Neuronal stem cell (in vitro differentiated cells): ENCODE results near the gene LAMP2.

ENCODE experiments used
- DNase-seq: peaks from one replicate; pipeline ENCODE4 v3.0.0-alpha.2; 2013; ENCODE audit warnings: low spot score
- H2AFZ ChIP-seq: one replicate; pipeline ENCODE4 v1.6.1; 2013; ENCODE audit warnings: mild to moderate bottlenecking, low read length, inconsistent platforms
- H2AK5ac ChIP-seq: 2 replicates; pipeline ENCODE4 v1.6.1; 2013; ENCODE audit warnings: low read depth, mild to moderate bottlenecking, inconsistent platforms, low read length, moderate library complexity, mixed read lengths
- H2BK120ac ChIP-seq: 2 replicates; pipeline ENCODE4 v1.6.1; 2013; ENCODE audit warnings: low read depth, mild to moderate bottlenecking, inconsistent platforms, low read length, moderate library complexity, mixed read lengths
- H2BK12ac ChIP-seq: one replicate; pipeline ENCODE4 v1.6.1; 2013; ENCODE audit warnings: low read length, inconsistent platforms
- H2BK15ac ChIP-seq: 2 replicates; pipeline ENCODE4 v1.6.1; 2013; ENCODE audit warnings: mild to moderate bottlenecking, low read length, inconsistent platforms, mixed read lengths
- H2BK5ac ChIP-seq: one replicate; pipeline ENCODE4 v1.6.1; 2013; ENCODE audit warnings: inconsistent platforms, mild to moderate bottlenecking, low read length, moderate library complexity
- H3K14ac ChIP-seq: one replicate; pipeline ENCODE4 v1.6.1; 2013; ENCODE audit warnings: low read length, inconsistent platforms
- H3K18ac ChIP-seq: 2 replicates; pipeline ENCODE4 v1.6.1; 2013; ENCODE audit warnings: low read length, inconsistent platforms
- H3K23ac ChIP-seq: 2 replicates; pipeline ENCODE4 v1.6.1; 2013; ENCODE audit warnings: low read depth, mild to moderate bottlenecking, mixed read lengths, low read length, inconsistent platforms; ENCODE audit not compliant: poor library complexity
- H3K27ac ChIP-seq: replicated peaks from 3 replicates; pipeline ENCODE4 v1.5.1; 2013; ENCODE audit warnings: low read length, inconsistent platforms
- H3K27me3 ChIP-seq, 3 experiments: 2 replicates each; pipeline ENCODE4 v1.6.1; 2013; ENCODE audit warnings: low read length in 3 of 3, mild to moderate bottlenecking in 2 of 3, inconsistent platforms in 1 of 3, low read depth in 1 of 3, mixed read lengths in 1 of 3, moderate library complexity in 1 of 3; ENCODE audit not compliant: control insufficient read depth in 3 of 3, insufficient read depth in 3 of 3
- H3K36me3 ChIP-seq, 2 donors: replicated peaks in 1 of 2; 2 replicates each; pipeline ENCODE4 v1.6.1; 2013; ENCODE audit warnings: low read length in 2 of 2; ENCODE audit not compliant: control insufficient read depth in 2 of 2, insufficient read depth in 2 of 2
- H3K4ac ChIP-seq: 2 replicates; pipeline ENCODE4 v1.6.1; 2013; ENCODE audit warnings: inconsistent platforms, mild to moderate bottlenecking, low read length, moderate library complexity
- H3K4me1 ChIP-seq, 2 donors: 1 replicate in 1 of 2; 2 replicates in 1 of 2; pipeline ENCODE4 v1.6.1; 2013; ENCODE audit warnings: low read length in 2 of 2, low read depth in 1 of 2; ENCODE audit not compliant: control insufficient read depth in 2 of 2, insufficient read depth in 1 of 2
- H3K4me2 ChIP-seq: one replicate; pipeline ENCODE4 v1.6.1; 2013; ENCODE audit warnings: mild to moderate bottlenecking, low read length, inconsistent platforms; ENCODE audit not compliant: insufficient read depth, poor library complexity, severe bottlenecking
- H3K4me3 ChIP-seq, 2 donors: 2 replicates each; pipeline ENCODE4 v1.5.1; 2013; ENCODE audit warnings: low read length in 2 of 2, mild to moderate bottlenecking in 2 of 2, inconsistent platforms in 1 of 2, moderate library complexity in 1 of 2
- H3K79me1 ChIP-seq: one replicate; pipeline ENCODE4 v1.6.1; 2013; ENCODE audit warnings: low read depth, mild to moderate bottlenecking, inconsistent platforms, low read length, moderate library complexity
- H3K9ac ChIP-seq: one replicate; pipeline ENCODE4 v1.6.1; 2013; ENCODE audit warnings: mild to moderate bottlenecking, low read depth, low read length, inconsistent platforms; ENCODE audit not compliant: poor library complexity
- H3K9me3 ChIP-seq, 2 donors: replicated peaks in 1 of 2; 2 replicates each; pipeline versions ENCODE3 to v1.6.1; 2013; ENCODE audit warnings: low read length in 2 of 2, mild to moderate bottlenecking in 2 of 2, inconsistent platforms in 1 of 2, low read depth in 1 of 2, mixed read lengths in 1 of 2, moderate library complexity in 1 of 2; ENCODE audit not compliant: control insufficient read depth in 2 of 2, insufficient read depth in 1 of 2
- H4K8ac ChIP-seq: one replicate; pipeline ENCODE4 v1.6.1; 2013; ENCODE audit warnings: low read depth, mild to moderate bottlenecking, inconsistent platforms, low read length, moderate library complexity
- H4K91ac ChIP-seq: one replicate; pipeline ENCODE4 v1.6.1; 2013; ENCODE audit warnings: low read length, low read depth, mild to moderate bottlenecking, inconsistent platforms; ENCODE audit not compliant: poor library complexity
- WGBS, 2 donors: extraction: QIAGEN DNeasy Blood & Tissue Kit; methylation state at CpG; one replicate each; pipeline ENCODE4 v1.1.7; 2013; ENCODE audit warnings: missing lambda C conversion rate in 2 of 2, mixed read lengths in 1 of 2; ENCODE audit not compliant: insufficient read length in 2 of 2, insufficient replicate concordance in 1 of 2; ENCODE audit errors: extremely low coverage in 2 of 2; 5-methylcytosine and 5-hydroxymethylcytosine counted together

Gene LAMP2

DNA sequence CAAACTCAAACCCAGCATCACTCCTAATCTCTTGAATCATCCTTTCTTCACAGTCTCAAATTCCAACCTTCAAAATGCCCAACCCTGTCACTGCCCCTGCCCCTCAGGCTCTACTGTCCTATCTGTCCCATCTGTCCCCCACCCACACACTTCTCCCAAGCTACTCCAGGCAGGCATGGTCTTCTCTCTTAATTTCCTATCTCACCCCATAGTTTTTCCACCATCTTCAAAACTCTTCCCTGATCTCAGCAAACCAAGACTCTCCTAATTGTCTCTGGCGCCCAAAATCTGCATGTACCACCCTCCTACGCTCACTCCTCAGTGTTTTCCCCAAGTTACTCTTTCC, 644 bp downstream of the LAMP2 start:
- H3K79me1 ChIP-seq, result no peaks in the 10 kb centered on the region
- peak overlapping the region; percentile 91 for H2AFZ ChIP-seq
- H2BK15ac ChIP-seq, result no peak overlapping the region
- no peak for DNase-seq
- H2BK5ac ChIP-seq, result no peak overlapping the region
- no peak overlapping the region for H3K9ac ChIP-seq
- no peak overlapping the region for H4K91ac ChIP-seq
- H2BK12ac ChIP-seq, result no peak overlapping the region
- no peaks in the 10 kb centered on the region for H3K9me3 ChIP-seq
- H3K27me3 ChIP-seq, result peaks cover 0 to 3% (median 0%) of the 10 kb centered on the region in 3 experiments
- H3K36me3 ChIP-seq, result no peaks in the 10 kb centered on the region
- H2BK120ac ChIP-seq, result no peak overlapping the region
- no peak overlapping the region for H4K8ac ChIP-seq
- H3K14ac ChIP-seq, result no peak overlapping the region
- no peak overlapping the region for H3K4ac ChIP-seq
- no peak overlapping the region for H3K18ac ChIP-seq
- no peaks in the 10 kb centered on the region for H3K4me1 ChIP-seq
- H2AK5ac ChIP-seq, result no peak overlapping the region
- H3K4me2 ChIP-seq, result peak overlapping the region; percentile 43
- H3K23ac ChIP-seq, result no peak overlapping the region
- H3K4me3 ChIP-seq, result peak overlapping the region; percentile 73 to 93
- no peak overlapping the region for H3K27ac ChIP-seq
- WGBS, 2 donors, result no CpG with 5 or more reads among the region's 2 CpGs

DNA sequence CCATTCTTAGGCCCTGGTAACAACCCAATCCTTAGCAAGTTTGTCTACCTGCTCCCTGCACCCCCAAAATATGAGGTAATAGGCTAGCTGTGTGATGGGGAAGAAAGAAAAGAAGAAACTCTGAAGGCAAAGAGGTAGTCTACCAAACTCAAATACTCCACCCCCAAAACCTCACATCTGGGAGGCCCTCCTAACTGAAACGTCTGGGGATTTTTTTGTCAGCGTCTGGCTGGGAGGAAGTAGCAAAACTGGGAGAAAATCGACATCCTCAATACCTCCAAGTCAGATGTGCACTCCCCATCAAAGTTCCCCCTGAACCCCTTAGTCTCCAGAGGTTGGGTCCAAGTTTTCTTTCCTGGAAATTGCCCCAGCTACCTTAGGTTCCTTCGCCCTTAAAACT, 1.0 kb downstream of the LAMP2 start:
- WGBS, 2 donors, result no CpG with 5 or more reads among the region's 4 CpGs
- Histone ChIP-seq H3K4me3 (peak overlapping the region in 1 of 2 donors; percentile 73), H3K18ac (no peak overlapping the region), H3K36me3 (no peaks in the 10 kb centered on the region), H2BK12ac (no peak overlapping the region), H3K9me3 (no peaks in the 10 kb centered on the region), H3K23ac (no peak overlapping the region), H2BK120ac (no peak overlapping the region), H2AK5ac (no peak overlapping the region), H4K8ac (no peak overlapping the region), H3K79me1 (no peaks in the 10 kb centered on the region), H2BK15ac (no peak overlapping the region), H4K91ac (no peak overlapping the region), H3K27me3 (peaks cover 0 to 1% (median 0%) of the 10 kb centered on the region in 3 experiments), H3K14ac (no peak overlapping the region), H3K4me2 (peak overlapping the region; percentile 43), H3K27ac (no peak overlapping the region), H2BK5ac (no peak overlapping the region), H3K4me1 (no peaks in the 10 kb centered on the region), H2AFZ (no peak overlapping the region), H3K9ac (no peak overlapping the region), H3K4ac (no peak overlapping the region)
- DNase-seq, result no peak

DNA sequence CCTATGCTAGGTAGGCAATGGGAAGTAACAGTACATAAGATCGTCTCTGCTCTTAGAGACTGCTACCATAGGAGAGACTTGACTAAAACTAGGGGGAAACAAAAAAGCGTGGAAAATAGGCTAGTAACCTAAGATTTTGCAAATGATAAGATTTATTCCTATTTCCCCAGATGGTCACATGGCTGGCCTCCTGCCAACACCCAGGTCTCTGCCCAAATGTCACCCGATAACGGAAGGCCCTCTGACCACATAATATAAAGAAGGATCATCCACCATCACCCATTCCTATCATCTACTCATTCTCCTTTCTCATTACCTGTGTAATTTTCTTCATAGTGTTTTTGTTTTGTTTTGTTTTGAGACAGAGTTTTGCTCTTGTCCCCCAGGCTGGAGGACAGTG, 4.7 kb downstream of the LAMP2 start:
- Histone ChIP-seq H2AFZ (no peak overlapping the region), H3K79me1 (no peaks in the 10 kb centered on the region), H2AK5ac (no peak overlapping the region), H2BK15ac (no peak overlapping the region), H2BK120ac (no peak overlapping the region), H3K9me3 (no peaks in the 10 kb centered on the region), H2BK5ac (no peak overlapping the region), H3K4ac (no peak overlapping the region), H3K9ac (no peak overlapping the region), H3K4me3 (no peak overlapping the region), H4K8ac (no peak overlapping the region), H3K14ac (no peak overlapping the region), H3K27me3 (no peaks in the 10 kb centered on the region), H3K18ac (no peak overlapping the region), H3K27ac (no peak overlapping the region), H3K4me1 (no peaks in the 10 kb centered on the region), H4K91ac (no peak overlapping the region), H3K36me3 (no peaks in the 10 kb centered on the region), H3K4me2 (no peak overlapping the region), H2BK12ac (no peak overlapping the region), H3K23ac (no peak overlapping the region)
- no CpG with 5 or more reads among the region's 4 CpGs for WGBS, 2 donors
- no peak for DNase-seq

DNA sequence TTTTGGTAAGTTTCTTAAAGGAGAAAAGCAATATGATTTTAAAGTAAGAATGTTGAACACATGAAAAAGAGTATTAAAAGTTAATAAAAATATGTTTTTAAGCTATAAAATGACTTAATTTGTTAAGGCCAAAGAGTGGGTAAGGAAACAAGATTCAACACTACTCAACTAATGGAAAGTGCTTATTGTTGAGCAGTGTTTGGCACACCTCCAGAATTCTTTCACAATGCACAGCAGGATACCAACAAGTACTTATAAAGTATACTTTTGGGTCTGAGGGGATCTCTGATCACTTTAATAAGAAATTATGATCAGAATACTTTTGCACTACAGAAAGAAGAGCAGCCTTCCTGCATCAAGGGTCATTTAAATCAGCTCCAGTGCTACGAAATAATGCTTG, 5.9 kb downstream of the LAMP2 start:
- Histone ChIP-seq H4K8ac (no peak overlapping the region), H4K91ac (no peak overlapping the region), H2BK120ac (no peak overlapping the region), H2BK12ac (no peak overlapping the region), H3K4ac (no peak overlapping the region), H3K36me3 (no peaks in the 10 kb centered on the region), H2AFZ (no peak overlapping the region), H3K4me3 (no peak overlapping the region), H3K27me3 (no peaks in the 10 kb centered on the region), H2BK5ac (no peak overlapping the region), H3K79me1 (no peaks in the 10 kb centered on the region), H3K4me2 (no peak overlapping the region), H3K23ac (no peak overlapping the region), H3K4me1 (no peaks in the 10 kb centered on the region), H3K9me3 (no peaks in the 10 kb centered on the region), H3K14ac (no peak overlapping the region), H3K18ac (no peak overlapping the region), H2BK15ac (no peak overlapping the region), H2AK5ac (no peak overlapping the region), H3K9ac (no peak overlapping the region), H3K27ac (no peak overlapping the region)
- no CpG with 5 or more reads among the region's 1 CpG for WGBS, 2 donors
- DNase-seq, result no peak
